ENCODE measurements around the gene SLC16A10.
"Not testable (repeated sequence)": the region's sequence is repeated elsewhere in the genome, so short reads cannot be mapped to it uniquely, and the experiment has no call there.

Gene SLC16A10

DNA sequence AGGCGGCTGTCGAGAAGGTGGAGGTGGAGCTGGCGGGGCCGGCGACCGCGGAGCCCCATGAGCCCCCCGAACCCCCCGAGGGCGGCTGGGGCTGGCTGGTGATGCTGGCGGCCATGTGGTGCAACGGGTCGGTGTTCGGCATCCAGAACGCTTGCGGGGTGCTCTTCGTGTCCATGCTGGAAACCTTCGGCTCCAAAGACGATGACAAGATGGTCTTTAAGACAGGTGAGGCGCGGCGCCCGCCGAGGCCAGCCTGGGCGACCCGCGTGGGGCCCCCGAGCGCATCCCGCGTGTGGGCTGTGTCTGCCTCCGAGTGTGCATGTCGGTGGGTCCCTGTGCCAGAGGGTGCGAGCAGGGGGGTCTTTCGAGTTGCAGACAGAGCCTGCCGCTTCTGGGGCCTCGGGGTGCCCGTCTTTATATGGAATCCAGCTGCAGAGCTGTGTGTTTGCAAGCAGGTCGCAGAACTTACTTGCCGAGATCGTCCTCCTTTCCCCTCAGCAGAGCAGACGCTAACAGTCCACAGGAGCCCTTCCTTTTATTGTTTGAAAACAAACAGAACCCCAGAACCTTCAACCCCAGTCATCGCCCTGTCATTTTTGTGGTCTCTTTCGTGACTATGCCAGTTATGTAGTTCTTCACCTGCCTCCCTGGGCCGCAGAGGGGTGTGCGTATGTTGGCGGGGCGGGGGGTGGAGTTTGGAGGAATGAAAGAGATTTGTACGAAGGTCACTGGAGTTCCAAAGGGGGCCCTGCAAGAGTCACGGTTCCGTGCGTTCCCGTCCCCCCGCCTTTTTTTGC is 766 bp downstream of the SLC16A10 start:
- no peak for DNase-seq

DNA sequence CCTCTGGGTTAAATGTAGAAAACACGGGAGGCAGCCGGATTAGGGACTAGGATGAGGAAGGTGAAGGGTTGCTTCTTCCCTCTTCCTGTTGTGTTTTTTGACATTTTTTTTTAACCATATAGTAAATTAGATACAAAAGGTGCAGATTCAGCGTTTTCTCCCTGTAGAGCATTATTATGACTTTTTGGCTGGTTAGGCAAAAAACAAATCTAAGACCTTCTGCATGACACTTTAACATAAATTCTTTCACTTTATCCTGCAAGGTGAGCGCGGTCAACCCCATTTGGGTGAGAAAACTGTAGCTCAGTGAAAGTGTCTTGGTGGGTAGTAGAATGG is 1.3 kb downstream of the SLC16A10 start:
- no peak for DNase-seq

DNA sequence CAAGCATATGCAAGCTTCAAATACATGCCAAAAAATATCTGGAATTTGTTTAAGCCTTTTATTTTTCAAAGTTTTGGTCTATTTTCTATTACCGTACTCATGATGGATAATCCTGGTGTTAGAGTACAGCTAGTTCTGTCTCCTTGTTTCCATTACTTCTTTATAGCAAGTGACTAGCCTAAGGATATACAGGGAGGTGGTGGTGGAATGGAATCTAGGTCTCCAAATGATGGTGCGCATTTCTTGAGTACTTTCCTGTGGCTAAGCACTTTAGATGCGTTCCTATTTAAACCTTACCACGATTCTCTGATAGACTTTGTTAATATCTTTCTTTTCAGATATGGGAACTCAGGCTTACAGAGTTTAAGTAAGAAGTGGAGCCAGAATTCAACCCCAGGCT is 3.5 kb downstream of the SLC16A10 start:
- DNase-seq, result no peak

DNA sequence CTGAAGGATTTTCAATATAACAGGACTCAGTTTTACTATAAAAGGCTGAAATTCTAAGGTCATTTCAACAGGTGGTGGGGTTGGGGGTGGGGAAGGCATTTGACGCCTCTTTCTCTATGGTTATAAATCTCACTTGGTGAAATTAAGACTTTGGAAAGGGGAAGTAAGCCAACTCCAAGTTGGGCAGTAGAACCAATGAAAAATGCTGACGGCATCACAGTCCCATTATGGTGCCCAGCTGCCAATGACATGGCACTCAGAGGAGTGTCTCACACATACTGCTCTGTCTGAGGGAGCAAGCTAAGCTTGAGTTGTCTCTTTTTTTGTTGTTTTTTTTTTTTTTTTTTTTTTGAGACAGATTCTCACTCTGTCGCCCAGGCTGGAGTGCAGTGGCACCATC is 4.7 kb downstream of the SLC16A10 start:
- no peak for DNase-seq

DNA sequence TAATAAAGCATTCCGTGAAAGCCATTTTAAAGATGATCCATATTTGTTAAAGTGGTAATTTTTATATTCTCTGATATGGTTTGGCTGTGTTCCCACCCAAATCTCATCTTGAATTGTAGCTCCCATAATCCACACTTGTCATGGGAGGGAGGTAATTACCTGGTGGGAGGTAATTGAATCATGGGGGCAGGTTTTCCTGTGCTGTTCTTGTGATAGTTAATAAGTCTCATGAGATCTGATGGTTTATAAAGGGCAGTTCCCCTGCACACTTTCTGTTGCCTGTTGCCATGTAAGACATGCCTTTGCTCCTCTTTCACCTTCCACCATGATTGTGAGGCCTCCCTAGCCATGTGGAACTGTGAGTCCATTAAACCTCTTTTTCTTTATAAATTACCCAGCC is 8.2 kb downstream of the SLC16A10 start:
- not testable (repeated sequence) for DNase-seq

DNA sequence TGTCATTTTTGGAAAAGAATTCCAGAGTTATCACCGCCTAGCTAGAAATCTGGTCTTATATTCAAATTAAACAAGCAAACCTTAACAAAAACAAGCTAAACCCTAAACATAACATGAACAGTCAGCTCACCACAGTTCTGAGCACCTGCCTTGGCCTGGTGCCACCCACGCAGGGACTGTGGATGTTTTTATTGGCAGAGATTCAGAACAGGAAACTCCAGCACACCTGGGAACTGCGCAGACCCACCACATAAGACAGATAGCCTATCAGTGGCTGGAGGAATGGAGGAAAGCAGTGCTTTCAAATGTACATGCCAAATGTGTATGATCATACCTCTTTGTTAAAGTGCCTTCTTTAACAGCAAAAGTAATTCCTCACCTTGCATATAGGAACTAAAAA is 8.9 kb downstream of the SLC16A10 start:
- DNase-seq, result no peak

DNA sequence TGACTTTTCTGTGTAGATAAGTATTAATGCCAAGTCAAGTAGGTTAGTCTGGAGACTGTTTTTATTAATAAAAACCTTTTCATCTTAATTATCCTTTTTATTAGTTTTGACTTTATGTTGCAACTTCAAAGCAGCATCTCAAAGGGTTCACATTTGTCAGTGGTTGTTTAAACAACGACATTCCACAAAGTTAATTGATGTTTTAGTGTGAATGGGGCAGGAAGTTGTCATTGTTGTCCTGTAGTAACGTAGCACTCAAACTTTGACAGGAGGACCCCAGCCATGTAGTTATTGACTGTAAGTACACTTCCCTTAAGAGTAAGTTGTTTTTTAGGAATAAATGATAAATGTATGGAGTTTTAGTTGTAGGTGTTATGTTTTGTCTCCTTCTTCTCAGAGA is 11.3 kb downstream of the SLC16A10 start:
- no peak for DNase-seq

DNA sequence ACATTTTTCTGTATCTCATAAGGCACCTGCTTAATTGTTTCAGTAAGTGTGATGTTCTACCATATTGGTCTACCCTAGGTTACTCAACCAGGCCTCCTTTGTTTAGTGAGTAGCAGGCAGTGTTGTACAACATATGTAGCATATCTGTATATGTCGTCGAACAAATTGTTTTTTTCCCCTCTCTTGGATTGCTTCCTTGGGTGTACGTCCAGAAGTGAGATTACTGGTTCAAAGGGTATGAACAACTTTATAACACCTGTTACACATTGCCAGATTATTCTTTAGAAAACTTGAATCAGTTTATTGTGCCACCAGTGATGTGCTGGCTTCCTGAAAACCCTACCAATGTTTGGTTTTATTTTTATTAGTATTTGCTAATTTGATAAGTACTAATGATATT is 14.7 kb downstream of the SLC16A10 start:
- DNase-seq, result no peak

DNA sequence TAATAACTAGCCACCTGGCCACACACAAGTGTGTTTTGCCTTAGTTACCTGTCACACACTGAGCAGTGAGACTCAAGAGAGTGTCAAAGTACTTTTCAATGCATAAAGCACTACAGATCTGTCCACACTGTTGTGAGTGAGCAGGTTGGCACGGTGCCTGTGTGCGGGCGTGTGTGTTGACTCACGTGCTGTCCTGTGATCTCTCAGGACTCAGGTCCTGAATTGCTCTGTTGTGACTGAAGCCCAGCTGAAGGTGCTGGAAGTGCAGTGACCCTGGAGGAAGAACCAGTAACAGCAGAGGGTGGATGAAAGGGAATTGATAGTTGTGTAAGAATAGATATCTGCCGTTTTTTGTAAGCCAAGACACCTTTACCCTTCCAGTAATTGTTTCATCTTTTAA is 18.3 kb downstream of the SLC16A10 start:
- DNase-seq, result no peak

DNA sequence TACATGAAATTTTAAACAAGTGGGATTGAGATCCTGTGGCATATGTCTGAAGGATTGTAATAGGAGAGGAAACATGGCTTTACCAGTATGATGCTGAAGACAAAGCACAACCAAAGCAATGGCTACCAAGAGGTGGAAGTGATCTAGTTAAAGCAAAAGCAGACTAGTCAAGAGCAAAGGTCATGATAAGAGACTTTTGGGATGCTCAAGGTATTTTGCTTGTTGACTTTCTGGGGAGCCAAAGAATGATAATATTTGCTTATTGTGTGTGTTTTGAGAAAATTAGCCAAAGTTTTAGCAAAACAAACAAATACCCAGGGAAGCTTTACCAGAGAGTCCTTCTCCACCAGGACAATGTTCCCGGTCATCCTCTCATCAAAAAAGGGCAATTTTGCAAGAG is 20.3 kb downstream of the SLC16A10 start:
- no peak for DNase-seq

DNA sequence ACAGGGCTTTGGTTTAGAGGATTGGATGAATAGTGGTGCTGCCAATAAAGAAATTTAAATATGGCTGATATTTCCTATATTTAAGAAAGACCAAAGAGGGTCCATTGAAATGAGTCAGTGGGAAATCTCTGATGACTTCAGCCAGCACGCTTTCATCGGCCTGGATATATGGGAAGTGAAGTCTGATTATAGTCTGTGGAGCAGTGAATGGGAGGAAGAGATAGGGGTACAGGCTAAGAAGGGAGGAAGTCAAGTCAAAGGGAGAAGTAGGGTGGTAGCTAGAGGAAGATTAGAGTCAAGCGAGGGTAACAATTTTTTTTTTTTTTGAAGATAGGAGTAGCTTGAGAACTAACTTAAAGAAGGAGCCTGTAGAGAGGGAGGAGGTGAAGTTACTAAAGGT is 22.7 kb downstream of the SLC16A10 start:
- DNase-seq, result no peak

DNA sequence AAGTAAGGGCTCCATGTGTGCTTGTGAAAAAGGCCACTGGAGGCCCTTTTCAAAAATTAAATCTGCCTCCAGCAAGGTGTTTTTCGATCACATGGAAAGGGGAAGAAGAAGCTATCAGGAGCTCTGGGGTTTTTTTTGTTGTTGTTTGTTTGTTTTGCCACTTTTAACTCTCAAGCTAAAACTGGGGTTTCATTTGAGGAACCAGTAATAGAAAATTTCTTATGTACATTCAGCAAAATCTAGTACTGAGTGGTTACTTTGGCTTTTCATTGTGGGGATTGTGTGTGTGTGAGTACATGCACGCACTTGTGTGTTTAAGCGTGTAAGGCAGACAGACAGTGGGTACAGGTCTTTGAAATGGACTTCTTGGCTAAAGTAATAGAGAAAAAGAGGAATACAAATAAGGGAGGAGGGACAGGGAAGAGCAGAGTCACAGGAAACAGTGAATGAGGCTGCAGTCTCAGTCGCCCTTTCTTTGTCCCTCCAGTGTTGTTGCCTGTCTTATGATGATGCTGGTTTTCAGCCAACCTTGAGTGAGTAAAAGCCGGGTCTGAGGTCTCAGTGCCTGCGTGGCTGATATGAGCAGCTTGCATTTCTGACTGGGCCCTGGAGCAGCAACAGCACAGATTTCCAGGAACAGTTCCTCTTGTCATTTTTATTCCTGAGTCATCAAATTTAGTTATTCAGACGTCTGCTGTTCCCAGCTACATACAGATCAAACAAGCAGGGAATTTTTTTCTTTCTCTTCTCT is 26.2 kb downstream of the SLC16A10 start:
- no peak for DNase-seq

DNA sequence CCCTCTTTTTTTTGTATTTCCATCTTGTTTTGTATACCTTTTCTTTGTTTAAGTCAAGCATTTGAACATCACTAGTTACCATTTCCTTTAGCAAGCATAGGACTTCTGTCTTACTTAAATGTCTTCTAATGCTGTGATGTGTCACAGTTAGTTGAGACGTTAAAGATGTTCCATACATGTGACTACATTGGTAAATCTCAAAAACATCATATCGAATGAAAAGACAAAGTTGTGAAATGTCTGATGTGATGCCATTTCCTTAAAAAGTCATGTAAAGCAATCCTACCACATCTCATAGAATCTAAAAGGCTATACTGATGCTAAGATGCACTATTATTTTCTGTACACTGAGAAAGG is 26.8 kb downstream of the SLC16A10 start:
- DNase-seq, result no peak

DNA sequence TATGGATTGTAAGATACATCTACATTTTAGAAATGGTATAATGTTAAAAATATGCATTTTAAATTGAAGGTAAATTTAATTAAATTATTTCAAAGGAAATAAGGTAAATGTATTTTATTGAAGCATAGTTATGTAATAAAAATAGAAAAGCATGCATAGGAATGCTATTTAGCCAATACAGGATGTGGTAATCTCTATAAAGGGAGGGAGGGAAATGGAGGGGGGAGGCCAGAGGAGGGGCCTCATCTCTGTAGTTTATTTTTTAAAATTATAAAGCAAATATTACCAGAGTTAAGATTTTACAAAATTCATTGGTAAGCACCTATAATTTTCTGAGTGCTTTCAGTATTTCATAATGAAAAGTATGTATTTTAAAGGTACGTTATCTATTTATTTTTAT is 27.2 kb downstream of the SLC16A10 start:
- DNase-seq, result no peak

DNA sequence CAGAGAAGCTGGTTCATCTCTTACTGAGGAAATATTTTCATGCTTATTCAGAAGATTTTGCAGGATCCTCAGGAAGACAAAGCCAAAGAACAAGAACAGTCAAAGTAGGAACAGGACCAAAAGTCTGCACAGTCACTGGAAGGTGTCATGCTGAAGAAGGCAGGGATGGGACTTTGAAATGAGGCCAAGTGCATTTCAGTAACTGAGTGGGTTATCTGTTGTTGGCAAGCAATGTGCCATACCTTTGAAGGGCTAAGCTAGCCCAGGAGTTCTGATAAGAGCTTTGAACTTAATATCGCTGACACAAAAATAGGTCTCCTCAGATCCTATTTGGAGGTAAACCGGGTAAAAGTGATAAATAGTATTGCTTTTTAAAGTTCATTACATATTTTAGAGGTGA is 31.5 kb downstream of the SLC16A10 start:
- DNase-seq, result no peak

DNA sequence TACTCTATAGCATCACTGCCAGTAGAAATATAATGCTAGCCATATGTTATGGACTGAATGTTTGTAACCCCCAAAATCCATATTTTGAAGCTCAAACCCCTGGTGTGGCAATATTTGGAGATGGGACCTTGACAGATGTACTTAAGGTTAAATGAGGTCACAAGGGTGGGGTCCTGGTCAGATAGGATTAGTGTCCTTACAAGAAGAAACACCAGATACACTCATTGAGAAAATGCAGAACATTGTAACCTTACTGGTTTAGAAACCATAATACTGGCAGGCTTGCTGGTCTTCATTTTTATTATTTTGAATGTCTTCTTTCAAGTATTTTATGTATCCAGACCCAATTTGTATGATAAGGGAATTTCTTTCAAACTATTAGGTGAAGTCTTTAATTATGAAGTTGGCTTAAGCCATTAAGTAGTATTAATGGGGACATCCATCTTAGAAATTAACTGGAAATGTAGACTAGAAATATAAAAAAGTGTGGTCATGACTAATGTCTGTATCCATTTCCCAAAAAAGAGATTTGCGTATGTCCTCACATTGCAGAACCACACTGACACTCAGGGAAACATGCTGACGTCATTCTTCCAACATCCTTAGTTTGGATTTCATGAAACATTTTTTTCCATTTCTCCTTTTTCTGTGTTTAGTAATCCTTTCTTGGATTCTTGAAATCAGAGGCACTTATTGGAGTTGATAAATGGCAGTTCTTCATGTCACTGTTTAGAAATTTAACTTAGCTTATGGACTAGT is 32.4 kb downstream of the SLC16A10 start:
- DNase-seq, result no peak

DNA sequence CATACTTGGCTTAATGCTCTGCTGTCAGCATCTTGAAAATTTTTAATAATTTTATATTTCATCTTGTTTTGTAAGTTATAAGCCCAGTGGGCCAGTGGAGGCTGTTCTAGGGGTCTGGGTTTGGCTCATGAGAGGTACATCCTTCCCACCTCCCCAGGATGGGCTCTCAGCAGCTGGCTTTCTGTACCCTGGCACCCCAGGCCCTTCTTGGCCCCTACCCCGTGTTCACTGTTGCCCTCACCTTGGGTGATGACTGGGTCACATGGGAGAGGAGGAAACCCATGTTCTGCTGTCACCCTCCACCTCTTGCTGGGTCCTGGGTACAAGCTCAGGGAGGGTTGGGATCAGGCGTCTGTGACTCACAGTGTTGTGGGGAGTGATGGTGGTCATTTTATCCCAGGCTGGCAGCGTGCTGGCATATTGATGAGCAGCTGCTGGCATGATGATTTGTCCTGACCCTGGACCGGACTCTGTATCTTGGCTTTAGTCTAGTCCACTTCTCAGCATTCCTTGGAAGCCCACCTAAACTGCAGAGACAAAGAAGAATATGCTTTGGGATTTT is 34.6 kb downstream of the SLC16A10 start:
- DNase-seq, result no peak

DNA sequence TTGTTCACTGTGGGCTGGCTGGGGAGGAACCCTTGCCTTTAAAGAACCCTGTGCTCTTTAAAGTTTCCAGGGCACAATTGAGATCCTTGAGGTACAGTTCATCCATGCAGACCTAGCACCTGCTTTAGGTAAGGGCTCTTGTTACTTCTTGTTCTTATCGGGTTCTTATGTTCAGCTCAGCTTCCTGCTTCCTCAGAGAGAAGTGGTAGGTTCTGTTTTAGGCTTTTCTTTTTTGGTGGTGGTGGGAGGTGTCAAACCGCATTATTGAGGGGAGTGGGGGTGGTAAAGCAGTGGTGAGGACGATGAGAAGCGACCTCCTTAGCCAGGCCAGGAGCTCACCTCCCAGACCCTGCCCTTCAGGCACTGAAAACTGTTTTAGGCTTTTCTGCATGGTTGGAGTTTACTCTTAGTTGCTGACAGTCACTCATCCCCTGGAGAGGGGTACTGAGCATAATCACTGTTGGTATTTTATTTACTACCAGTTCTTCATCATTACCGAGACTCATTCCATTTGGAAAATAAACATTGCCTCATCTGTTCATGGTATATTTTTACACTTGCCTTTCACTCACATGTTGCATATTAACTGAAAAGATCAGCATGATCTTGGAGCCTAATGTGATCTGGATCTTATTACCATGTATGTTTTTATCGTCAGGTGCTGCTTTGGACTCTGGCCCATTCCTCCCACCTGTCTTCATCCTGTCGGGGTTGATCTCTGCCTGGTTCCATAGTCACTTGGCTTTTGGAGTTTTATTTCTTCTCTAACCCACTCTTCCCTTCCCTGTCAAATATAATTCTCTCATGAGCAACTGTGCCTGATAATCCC is 35.4 kb downstream of the SLC16A10 start:
- no peak for DNase-seq

DNA sequence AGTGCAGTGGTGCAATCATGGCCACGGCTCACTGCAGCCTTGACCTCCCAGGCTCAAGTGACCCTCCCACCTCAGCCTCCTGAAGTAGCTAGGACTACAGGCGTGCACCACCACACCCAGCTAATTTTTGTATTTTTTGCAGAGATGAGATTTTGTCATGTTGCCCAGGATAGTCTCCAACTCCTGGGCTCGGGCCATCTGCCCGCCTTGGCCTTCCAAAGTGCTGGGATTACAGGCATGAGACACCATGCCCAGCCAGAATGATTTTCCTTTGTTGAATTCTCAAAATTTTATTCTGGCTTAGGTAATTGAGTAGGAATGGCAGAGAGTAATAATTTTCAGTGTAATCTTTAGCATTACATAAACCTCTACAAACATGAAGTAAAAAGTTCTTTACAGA is 37.1 kb downstream of the SLC16A10 start:
- DNase-seq, result no peak

DNA sequence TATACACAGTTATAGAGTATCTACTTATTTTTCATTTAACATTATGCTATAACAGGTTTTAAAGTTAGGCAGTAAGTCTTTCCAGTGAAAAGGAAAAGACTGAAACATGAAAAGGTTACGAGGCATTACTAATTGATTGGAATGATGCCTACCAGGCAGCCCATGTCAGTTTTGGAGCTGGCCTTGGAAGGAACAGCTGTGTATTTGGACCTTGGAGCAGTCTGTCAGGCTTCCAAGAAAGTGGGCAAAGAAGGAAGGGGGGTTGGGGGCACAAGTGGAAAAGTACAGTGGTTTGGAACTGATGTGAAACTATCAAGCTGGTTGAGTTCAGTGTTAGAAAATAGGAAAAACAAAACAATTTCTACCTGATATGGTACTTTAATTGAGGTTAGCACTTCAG is 41.7 kb downstream of the SLC16A10 start:
- no peak for DNase-seq

DNA sequence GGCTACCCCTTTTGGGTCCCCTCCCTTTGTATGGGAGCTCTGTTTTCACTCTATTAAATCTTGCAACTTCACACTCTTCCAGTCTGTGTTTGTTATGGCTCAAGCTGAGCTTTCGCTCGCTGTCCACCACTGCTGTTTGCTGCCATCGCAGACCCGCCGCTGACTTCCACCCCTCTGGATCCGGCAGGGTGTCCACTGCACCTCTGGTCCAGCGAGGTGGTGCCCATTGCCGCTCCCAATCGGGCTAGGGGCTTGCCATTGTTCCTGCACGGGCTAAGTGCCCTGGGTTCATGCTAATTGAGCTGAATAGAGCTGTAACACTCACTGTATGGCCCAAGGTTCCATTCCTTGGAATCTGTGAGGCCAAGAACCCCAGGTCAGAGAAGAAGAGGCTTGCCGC is 43.7 kb downstream of the SLC16A10 start:
- not testable (repeated sequence) for DNase-seq

DNA sequence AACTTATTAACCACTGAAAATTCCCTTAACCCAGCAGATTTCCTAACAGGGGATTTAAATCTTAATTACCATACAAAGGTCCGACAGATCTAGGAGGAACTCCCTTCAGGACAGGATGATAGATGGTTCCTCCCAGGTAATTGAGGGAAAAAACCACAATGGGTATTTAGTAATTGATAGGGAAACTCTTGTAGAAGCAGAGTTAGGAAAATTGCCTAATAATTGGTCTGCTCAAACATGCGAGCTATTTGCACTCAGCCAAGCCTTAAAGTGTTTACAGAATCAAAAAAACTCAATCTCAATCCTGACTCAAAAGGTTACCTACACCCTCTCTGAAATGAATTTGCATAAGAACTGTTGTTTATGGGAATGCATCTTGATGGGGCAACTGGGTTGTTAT is 45.4 kb downstream of the SLC16A10 start:
- DNase-seq, result not testable (repeated sequence)

Data from NCI-H1092 (cell line).